Spleen (tissue), 11 donors: ENCODE measurements around the gene ANXA10. TPM values are rescaled to one million over a fixed set of nuclear protein-coding genes. Genes with fewer than 3 reads are reported as not detected.

ENCODE experiments used
- DNase-seq: peaks from one replicate; pipeline ENCODE4 v3.0.0-alpha.2; 2020
- H3K27ac ChIP-seq, 8 donors: fragments of 200-600 bp; sonication (generic) in 7 of 8; 1 replicate in 4 of 8; 2 replicates in 4 of 8; pipeline versions ENCODE4 v1.5.0 to v1.8.0; 2016 to 2021; ENCODE audit warnings: inconsistent platforms in 4 of 8, mild to moderate bottlenecking in 4 of 8, moderate library complexity in 1 of 8
- H3K27me3 ChIP-seq, 7 donors: fragments of 200-600 bp; sonication (generic) in 6 of 7; replicated peaks in 1 of 7; 1 replicate in 4 of 7; 2 replicates in 3 of 7; pipeline versions ENCODE4 v1.5.0 to v1.8.0; 2016 to 2021; ENCODE audit warnings: inconsistent platforms in 3 of 7, mild to moderate bottlenecking in 1 of 7
- H3K36me3 ChIP-seq, 6 donors: fragments of 200-600 bp; sonication (generic) in 5 of 6; 1 replicate in 4 of 6; 2 replicates in 2 of 6; pipeline versions ENCODE4 v1.5.0 to v1.8.0; 2016 to 2021; ENCODE audit warnings: inconsistent platforms in 2 of 6
- H3K4me1 ChIP-seq, 6 donors: fragments of 200-600 bp; sonication (generic) in 5 of 6; 1 replicate in 3 of 6; 2 replicates in 3 of 6; pipeline versions ENCODE4 v1.5.0 to v1.8.0; 2016 to 2021; ENCODE audit warnings: inconsistent platforms in 3 of 6
- H3K4me3 ChIP-seq, 8 donors: fragments of 200-600 bp; sonication (generic) in 7 of 8; 1 replicate in 4 of 8; 2 replicates in 4 of 8; pipeline versions ENCODE4 v1.5.0 to v1.8.0; 2016 to 2021; ENCODE audit warnings: inconsistent platforms in 4 of 8, mild to moderate bottlenecking in 4 of 8, moderate library complexity in 2 of 8
- H3K9me3 ChIP-seq, 8 donors: fragments of 200-600 bp; sonication (generic) in 7 of 8; 1 replicate in 4 of 8; 2 replicates in 4 of 8; pipeline versions ENCODE4 v1.5.0 to v1.8.0; 2016 to 2021; ENCODE audit warnings: inconsistent platforms in 4 of 8
- CTCF ChIP-seq, 11 experiments: fragments of 200-600 bp in 7 of 11; fragments of 450-650 bp in 4 of 11; sonication (generic) in 4 of 11; IDR thresholded peaks in 8 of 11; conservative IDR thresholded peaks in 3 of 11; 1 replicate in 7 of 11; 2 replicates in 4 of 11; pipeline versions ENCODE4 v1.4.0 to v1.8.0; 2016 to 2021; ENCODE audit warnings: antibody characterized with exemption in 11 of 11, inconsistent platforms in 4 of 11, mild to moderate bottlenecking in 1 of 11
- POLR2A ChIP-seq, 3 donors: fragments of 450-650 bp; IDR thresholded peaks; one replicate each; pipeline ENCODE4 v1.5.1; 2017; ENCODE audit warnings: antibody characterized with exemption in 3 of 3, mild to moderate bottlenecking in 1 of 3
- POLR2AphosphoS5 ChIP-seq, 3 donors: sonication (generic); formaldehyde crosslinking; IDR thresholded peaks; one replicate each; pipeline ENCODE4 v1.5.1; 2017; ENCODE audit warnings: antibody characterized with exemption in 3 of 3
- WGBS, 5 donors: extraction: QIAGEN DNeasy Blood & Tissue Kit in 3 of 5; methylation state at CpG; one replicate each; pipeline versions ENCODE4 v1.1.5 to v1.1.7; 2013 to 2018; 5-methylcytosine and 5-hydroxymethylcytosine counted together
- intact Hi-C: fragments of 100-400 bp; cut with DNase I; formaldehyde crosslinking; loops from one replicate; pipeline ENCODE4 v1.15.0; 2023; ENCODE audit warnings: low total_unique reads
- polyA plus RNA-seq, 3 donors: library from polyadenylated mRNA; stranded (reverse); fragments of 200-250 nt; gene quantifications; one replicate each; pipeline ENCODE4 v1.2.1, GENCODE V29; 2013
- total RNA-seq, 7 donors: library from RNA; depleted of rRNA in 3 of 7; stranded (reverse); fragments of >200 nt in 3 of 7; fragmentation: NEBNext Ultra II Directional in 4 of 7; extraction: Animal tissue kit (Norgen Biotek cat#: 25700) in 4 of 7; gene quantifications; one replicate each; pipeline versions ENCODE4 v1.1.0 to v1.2.1, GENCODE V29; 2016 to 2021
- donor health status: healthy with polysubstance abuse.
- donor health status: DM: no; HTN: no; CAD: no; lungs with moderate emphysema.
- donor health status: DM: no; HTN: no; CAD: no.
- donor health status: Bipolar disorder and iron deficiency.
- donor health status: healthy.
- donor health status: DM: no; HTN: no; CAD: no.
- donor health status: DM: yes; HTN: yes; CAD: no.

The ANXA10 gene
- total and polyA plus RNA-seq, 10 donors, result not detected

DNA sequence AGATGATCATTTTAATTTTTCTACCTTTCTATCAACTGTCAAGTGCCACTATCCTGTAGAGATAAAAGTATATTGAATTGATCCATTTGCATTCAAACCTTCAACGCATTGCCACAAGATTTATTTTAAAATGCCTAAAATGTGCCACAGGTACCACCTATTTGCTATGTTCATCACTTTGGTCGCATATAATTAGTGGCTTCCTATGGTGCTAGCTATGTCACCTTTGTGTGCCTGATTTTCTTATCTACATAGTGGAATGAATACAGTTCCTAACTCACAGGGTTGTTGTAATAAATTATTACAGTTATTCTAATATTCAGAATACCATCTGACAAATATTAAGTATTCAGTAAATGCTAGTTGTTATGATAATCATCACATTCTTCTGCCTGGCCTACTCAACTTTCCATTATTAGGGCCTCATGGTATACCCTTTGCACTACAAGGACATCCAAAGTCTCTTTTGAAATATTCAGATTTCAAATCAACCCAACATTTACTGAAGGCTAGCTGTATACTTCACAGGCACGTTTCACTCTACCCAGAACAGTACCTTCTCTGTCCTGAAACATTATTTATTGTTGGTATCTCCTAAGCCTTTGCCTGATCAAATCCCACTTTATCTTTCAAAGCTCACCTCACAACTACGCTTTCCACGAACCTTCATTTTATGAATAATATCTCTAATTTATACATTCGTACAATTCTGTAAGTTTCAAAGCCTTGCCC is 62.4 kb downstream of the ANXA10 start:
- Histone ChIP-seq H3K36me3 (no peaks in the 10 kb centered on the region), H3K4me3 (no peak overlapping the region), H3K4me1 (peaks cover 0 to 8% (median 0%) of the 10 kb centered on the region in 6 donors), H3K27me3 (no peaks in the 10 kb centered on the region), H3K27ac (no peak overlapping the region), H3K9me3 (peaks cover 0 to 12% (median 10%) of the 10 kb centered on the region in 8 donors)
- WGBS, 5 donors, result 85 to 95% (median 88%) methylated on average over 6 of the region's 6 CpGs
- no peak for TF ChIP-seq CTCF (IDR thresholded peaks at IDR 0.05 in 8 of 11, conservative IDR thresholded peaks at IDR 0.05 in 3 of 11)
- no peak for TF ChIP-seq POLR2AphosphoS5 (IDR thresholded peaks at IDR 0.05)
- no peak for TF ChIP-seq POLR2A (IDR thresholded peaks at IDR 0.05)
- no peak for DNase-seq
- intact Hi-C loops, result no loop called here

DNA sequence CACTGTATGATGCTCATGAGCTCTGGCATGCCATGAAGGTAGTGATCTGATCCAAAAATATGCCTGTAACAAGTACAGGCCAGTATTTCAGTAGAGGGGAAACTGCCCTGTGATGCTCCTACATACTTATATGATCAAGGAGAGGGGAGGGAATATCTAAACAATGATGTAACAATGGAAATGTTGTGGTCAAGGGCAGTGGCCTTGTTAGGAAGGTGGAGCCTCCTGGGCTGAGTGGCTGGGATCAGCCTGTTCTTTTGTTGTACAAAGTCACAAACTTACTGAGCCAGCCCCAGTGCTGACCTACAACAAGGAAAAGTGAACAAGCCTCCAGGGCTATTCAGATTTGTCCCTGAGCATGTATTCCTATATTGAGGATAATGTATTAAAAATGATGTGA is 70.3 kb downstream of the ANXA10 start:
- Histone ChIP-seq H3K9me3 (peaks cover 0 to 29% (median 21%) of the 10 kb centered on the region in 8 donors), H3K36me3 (no peaks in the 10 kb centered on the region), H3K27me3 (no peaks in the 10 kb centered on the region), H3K4me1 (no peaks in the 10 kb centered on the region), H3K27ac (no peak overlapping the region), H3K4me3 (no peak overlapping the region)
- DNase-seq, result no peak
- intact Hi-C loops, result no loop called here
- no peak for TF ChIP-seq CTCF (IDR thresholded peaks at IDR 0.05 in 8 of 11, conservative IDR thresholded peaks at IDR 0.05 in 3 of 11)
- no peak for TF ChIP-seq POLR2AphosphoS5 (IDR thresholded peaks at IDR 0.05)
- no peak for TF ChIP-seq POLR2A (IDR thresholded peaks at IDR 0.05)

GRCh38 chr4:168163106-168163505 is 70.8 kb downstream of the ANXA10 start:
- Histone ChIP-seq H3K4me3 (no peak overlapping the region), H3K27ac (no peak overlapping the region), H3K27me3 (no peaks in the 10 kb centered on the region), H3K36me3 (no peaks in the 10 kb centered on the region), H3K4me1 (no peaks in the 10 kb centered on the region), H3K9me3 (peaks cover 0 to 29% (median 21%) of the 10 kb centered on the region in 8 donors)
- WGBS, 5 donors, result 77 to 97% (median 91%) methylated on average over 2 of the region's 2 CpGs
- intact Hi-C loops, result no loop called here
- TF ChIP-seq CTCF (IDR thresholded peaks at IDR 0.05 in 8 of 11, conservative IDR thresholded peaks at IDR 0.05 in 3 of 11), result no peak
- no peak for TF ChIP-seq POLR2A (IDR thresholded peaks at IDR 0.05)
- DNase-seq, result no peak

DNA sequence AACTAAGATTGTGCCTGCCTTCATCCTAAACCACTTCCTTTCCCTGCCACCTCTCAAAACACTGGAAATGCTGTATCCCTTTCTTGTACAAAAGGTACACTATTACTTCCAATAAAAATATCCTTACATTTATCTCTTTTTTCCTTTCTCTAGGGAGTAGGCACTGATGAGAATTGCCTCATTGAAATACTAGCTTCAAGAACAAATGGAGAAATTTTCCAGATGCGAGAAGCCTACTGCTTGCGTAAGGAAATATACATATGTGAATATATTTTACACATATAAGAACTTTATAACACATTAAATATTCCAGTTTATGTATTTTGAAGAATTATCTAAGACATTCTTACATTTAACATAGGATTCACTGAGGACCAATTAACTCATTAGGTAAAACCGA is 71.7 kb downstream of the ANXA10 start:
- no peak for DNase-seq
- Histone ChIP-seq H3K36me3 (no peaks in the 10 kb centered on the region), H3K4me3 (no peak overlapping the region), H3K9me3 (peaks cover 0 to 24% (median 17%) of the 10 kb centered on the region in 8 donors), H3K27ac (no peak overlapping the region), H3K4me1 (no peaks in the 10 kb centered on the region), H3K27me3 (no peaks in the 10 kb centered on the region)
- no peak for TF ChIP-seq CTCF (IDR thresholded peaks at IDR 0.05 in 8 of 11, conservative IDR thresholded peaks at IDR 0.05 in 3 of 11)
- TF ChIP-seq POLR2AphosphoS5 (IDR thresholded peaks at IDR 0.05), result no peak
- TF ChIP-seq POLR2A (IDR thresholded peaks at IDR 0.05), result no peak
- intact Hi-C loops, result no loop called here
- WGBS, 5 donors, result 80 to 96% (median 94%) methylated on average over 3 of the region's 3 CpGs
